Activated CD8-positive, alpha-beta memory T cell treated with anti-CD3 and anti-CD28 coated beads, Interleukin-2, amount 10 ng/mL, durations not matched to agents 7 days and 5 days (primary cell): Measurements from ENCODE around the gene ZNF423. TPM values are rescaled to one million over a fixed set of nuclear protein-coding genes. Genes with fewer than 3 reads are reported as not detected.

Experiments used
- ATAC-seq: fragments of 150-1000 bp; cut with Tn5 transposase; one replicate; pipeline ENCODE4 v1.10.0; 2021; ENCODE audit warnings: moderate library complexity
- CTCF ChIA-PET: fragments of 350-600 bp; sonication (Branson Sonifier 250); formaldehyde crosslinking; loops from one replicate; lab custom pipeline; 2021; ENCODE audit warnings: antibody characterized with exemption; lab: Charles Lee
- DNase-seq: peaks from one replicate; pipeline ENCODE4 v3.0.0-alpha.2; 2020
- H3K27ac Mint-ChIP-seq: one replicate; pipeline ENCODE4 v1.8.0; 2021; ENCODE audit warnings: mild to moderate bottlenecking, mixed read lengths
- H3K27me3 Mint-ChIP-seq: one replicate; pipeline ENCODE4 v1.8.0; 2021; ENCODE audit warnings: mixed read lengths
- H3K36me3 Mint-ChIP-seq: one replicate; pipeline ENCODE4 v1.8.0; 2021; ENCODE audit warnings: mild to moderate bottlenecking, mixed read lengths
- H3K4me1 Mint-ChIP-seq: one replicate; pipeline ENCODE4 v1.8.0; 2021; ENCODE audit warnings: mixed read lengths
- H3K4me3 Mint-ChIP-seq: one replicate; pipeline ENCODE4 v1.8.0; 2021; ENCODE audit warnings: mild to moderate bottlenecking, moderate library complexity, mixed read lengths
- H3K9me3 Mint-ChIP-seq: one replicate; pipeline ENCODE4 v1.8.0; 2022; ENCODE audit warnings: low read depth, mixed read lengths
- total RNA-seq, 2 experiments: library from RNA; stranded (reverse); gene quantifications; one replicate each; pipeline ENCODE4 v1.2.3, GENCODE V29; 2021

Gene ZNF423
- total RNA-seq, 2 experiments from 2014 or later: not detected

GRCh38 chr16:49504023-49504364, 351.9 kb downstream of the ZNF423 start:
- no peaks in the 10 kb centered on the region for H3K27me3 Mint-ChIP-seq
- H3K27ac Mint-ChIP-seq: no peak overlapping the region

GRCh38 chr16:49503256-49504022, 352.5 kb downstream of the ZNF423 start:
- ATAC-seq (no peak), DNase-seq (no peak)
- no peaks in the 10 kb centered on the region for H3K27me3 Mint-ChIP-seq
- H3K36me3 Mint-ChIP-seq: no peaks in the 10 kb centered on the region
- H3K27ac Mint-ChIP-seq: no peak overlapping the region
- H3K4me3 Mint-ChIP-seq: no peak overlapping the region
- peaks cover 2% of the 10 kb centered on the region for H3K4me1 Mint-ChIP-seq
- no peaks in the 10 kb centered on the region for H3K9me3 Mint-ChIP-seq
- CTCF ChIA-PET: no interaction called here

More at GRCh38 chr16:49504023-49504364, 351.9 kb downstream of the ZNF423 start:
- CTCF ChIA-PET: no interaction called here
- Mint-ChIP-seq H3K36me3 (no peaks in the 10 kb centered on the region), H3K4me3 (no peak overlapping the region), H3K9me3 (no peaks in the 10 kb centered on the region), H3K4me1 (peaks cover 2% of the 10 kb centered on the region)
- ATAC-seq (no peak), DNase-seq (no peak)

- Mint-ChIP-seq H3K9me3 (no peaks in the 10 kb centered on the region), H3K4me1 (peaks cover 2% of the 10 kb centered on the region), H3K36me3 (no peaks in the 10 kb centered on the region), H3K4me3 (no peak overlapping the region), H3K27ac (no peak overlapping the region), H3K27me3 (no peaks in the 10 kb centered on the region)
- ATAC-seq (no peak), DNase-seq (no peak)
- CTCF ChIA-PET: no interaction called here
Measured at GRCh38 chr16:49502136-49502881, 353.6 kb downstream of the ZNF423 start.

- Mint-ChIP-seq H3K9me3 (no peaks in the 10 kb centered on the region), H3K27me3 (no peaks in the 10 kb centered on the region), H3K4me1 (peaks cover 2% of the 10 kb centered on the region), H3K36me3 (no peaks in the 10 kb centered on the region), H3K27ac (no peak overlapping the region), H3K4me3 (no peak overlapping the region)
- CTCF ChIA-PET: no interaction called here
- no peak for ATAC-seq
- no peak for DNase-seq
Measured at GRCh38 chr16:49499869-49500610, 355.9 kb downstream of the ZNF423 start.

GRCh38 chr16:49499414-49499785, 356.5 kb downstream of the ZNF423 start:
- Mint-ChIP-seq H3K4me3 (no peak overlapping the region), H3K4me1 (peaks cover 2% of the 10 kb centered on the region), H3K36me3 (no peaks in the 10 kb centered on the region), H3K27me3 (no peaks in the 10 kb centered on the region), H3K9me3 (no peaks in the 10 kb centered on the region), H3K27ac (no peak overlapping the region)
- ATAC-seq: no peak
- DNase-seq: no peak
- CTCF ChIA-PET: no interaction called here

- Mint-ChIP-seq H3K4me3 (no peak overlapping the region), H3K27me3 (no peaks in the 10 kb centered on the region), H3K4me1 (peaks cover 2% of the 10 kb centered on the region), H3K36me3 (no peaks in the 10 kb centered on the region), H3K27ac (no peak overlapping the region), H3K9me3 (no peaks in the 10 kb centered on the region)
- DNase-seq: no peak
- CTCF ChIA-PET: no interaction called here
- ATAC-seq: no peak
Measured at GRCh38 chr16:49498666-49499413, 357.1 kb downstream of the ZNF423 start.

GRCh38 chr16:49498264-49498663, 357.6 kb downstream of the ZNF423 start:
- Mint-ChIP-seq H3K9me3 (no peaks in the 10 kb centered on the region), H3K27me3 (no peaks in the 10 kb centered on the region), H3K4me3 (no peak overlapping the region), H3K4me1 (no peaks in the 10 kb centered on the region), H3K27ac (no peak overlapping the region), H3K36me3 (no peaks in the 10 kb centered on the region)
- CTCF ChIA-PET: no interaction called here
- ATAC-seq (no peak), DNase-seq (no peak)

GRCh38 chr16:49497466-49497865, 358.4 kb downstream of the ZNF423 start:
- ATAC-seq (no peak), DNase-seq (no peak)
- Mint-ChIP-seq H3K4me1 (no peaks in the 10 kb centered on the region), H3K4me3 (no peak overlapping the region), H3K36me3 (no peaks in the 10 kb centered on the region), H3K27ac (no peak overlapping the region), H3K27me3 (no peaks in the 10 kb centered on the region), H3K9me3 (no peaks in the 10 kb centered on the region)
- CTCF ChIA-PET: no interaction called here

GRCh38 chr16:49496656-49497055, 359.3 kb downstream of the ZNF423 start:
- DNase-seq (no peak), ATAC-seq (no peak)
- Mint-ChIP-seq H3K27ac (no peak overlapping the region), H3K9me3 (no peaks in the 10 kb centered on the region), H3K36me3 (no peaks in the 10 kb centered on the region), H3K4me1 (no peaks in the 10 kb centered on the region), H3K4me3 (no peak overlapping the region), H3K27me3 (no peaks in the 10 kb centered on the region)
- CTCF ChIA-PET: no interaction called here

GRCh38 chr16:49495596-49496355, 360.1 kb downstream of the ZNF423 start:
- Mint-ChIP-seq H3K9me3 (no peaks in the 10 kb centered on the region), H3K27ac (no peak overlapping the region), H3K27me3 (no peaks in the 10 kb centered on the region), H3K4me3 (no peak overlapping the region), H3K36me3 (no peaks in the 10 kb centered on the region), H3K4me1 (no peaks in the 10 kb centered on the region)
- no peak for DNase-seq
- ATAC-seq: no peak
- CTCF ChIA-PET: no interaction called here

- no peak for DNase-seq
- Mint-ChIP-seq H3K36me3 (no peaks in the 10 kb centered on the region), H3K4me1 (no peaks in the 10 kb centered on the region), H3K4me3 (no peak overlapping the region), H3K27ac (no peak overlapping the region), H3K9me3 (no peaks in the 10 kb centered on the region), H3K27me3 (no peaks in the 10 kb centered on the region)
- CTCF ChIA-PET: no interaction called here
- no peak for ATAC-seq
Measured at GRCh38 chr16:49494891-49495566, 360.9 kb downstream of the ZNF423 start.

GRCh38 chr16:49494474-49494873, 361.4 kb downstream of the ZNF423 start:
- Mint-ChIP-seq H3K9me3 (no peaks in the 10 kb centered on the region), H3K4me3 (no peak overlapping the region), H3K36me3 (no peaks in the 10 kb centered on the region), H3K27me3 (no peaks in the 10 kb centered on the region), H3K4me1 (no peaks in the 10 kb centered on the region), H3K27ac (no peak overlapping the region)
- ATAC-seq: no peak
- no peak for DNase-seq
- CTCF ChIA-PET: no interaction called here
